HT1080 (cell line): ENCODE results near the gene LAMTOR2. TPM values are rescaled to one million over a fixed set of nuclear protein-coding genes. Genes with fewer than 3 reads are reported as not detected.

Source experiments
- DNase-seq: peaks from one replicate; pipeline ENCODE4 v3.0.0-alpha.2; 2015; ENCODE audit warnings: low read depth
- total RNA-seq: library from RNA; depleted of rRNA; stranded (reverse); fragments of >200 nt; shearing (Covaris generic); gene quantifications from 2 replicates; pipeline ENCODE4 v1.2.3, GENCODE V29; 2014

The LAMTOR2 gene
- total RNA-seq, 1 experiment from 2014 or later = 67.1 TPM

- no peak for DNase-seq
Observed at GRCh38 chr1:156074661-156075060, 20.1 kb downstream of the LAMTOR2 start.

DNA sequence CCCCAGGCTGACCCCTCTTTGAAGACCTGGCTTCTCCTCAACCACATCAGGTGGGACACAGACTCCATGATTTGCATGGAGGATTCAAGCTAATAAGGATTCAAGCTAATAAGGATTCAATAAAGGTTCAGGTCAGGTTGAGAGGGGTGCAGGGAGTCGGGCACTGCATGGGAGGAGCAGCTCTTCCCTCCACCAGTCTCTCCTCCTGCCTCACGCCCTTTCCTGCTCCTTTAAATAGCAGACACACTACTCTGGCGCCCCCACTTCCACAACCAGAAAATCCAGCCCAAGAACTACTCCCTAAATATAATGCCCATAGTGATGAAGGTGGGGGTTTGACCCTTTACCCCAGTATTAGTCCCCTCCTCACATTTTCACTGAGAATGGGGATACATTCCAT lies 20.6 kb downstream of the LAMTOR2 start:
- DNase-seq = no peak

GRCh38 chr1:156075775-156076204 lies 21.2 kb downstream of the LAMTOR2 start:
- DNase-seq = no peak

DNA sequence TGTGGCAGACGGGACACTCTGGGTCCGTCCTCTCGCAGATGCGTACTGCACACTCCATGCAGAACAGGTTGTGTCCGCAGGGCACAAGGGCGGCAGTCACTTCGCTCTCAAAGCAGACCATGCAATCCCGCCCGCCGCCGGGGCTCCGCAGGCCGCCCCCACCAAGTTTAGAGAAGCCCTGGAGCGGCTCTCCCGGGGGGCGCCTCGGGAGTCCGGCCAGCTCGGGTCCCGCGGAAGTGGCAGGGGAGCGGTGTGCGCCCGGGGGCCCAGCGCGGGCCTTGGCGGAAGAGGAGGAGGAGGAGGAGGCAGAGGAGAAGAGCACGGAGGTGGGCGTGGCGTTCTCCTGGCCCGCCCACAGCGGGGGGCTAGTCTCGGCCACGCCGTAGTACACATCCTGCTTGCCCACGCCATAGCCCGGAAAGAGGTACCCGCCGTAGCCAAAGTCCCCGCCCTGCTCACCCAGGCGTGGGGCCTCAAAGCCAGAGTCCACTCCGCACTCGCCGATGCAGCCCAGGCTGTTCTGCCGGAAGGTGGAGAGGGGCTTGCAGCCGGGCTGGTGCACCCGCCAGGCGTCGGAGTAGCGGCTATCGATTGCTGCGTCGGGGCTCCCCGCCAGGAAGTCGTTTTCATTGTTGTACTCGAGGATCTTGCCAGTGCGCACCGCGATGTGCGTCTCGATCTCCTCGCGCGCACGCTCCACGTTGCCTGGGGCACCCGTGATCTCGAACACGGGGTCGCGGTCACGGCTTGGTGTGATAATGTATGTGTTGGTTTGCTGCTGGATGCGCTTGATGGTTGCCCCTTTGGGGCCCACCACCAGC lies 22.2 kb downstream of the LAMTOR2 start:
- DNase-seq = no peak

GRCh38 chr1:156077430-156077760 lies 22.8 kb downstream of the LAMTOR2 start:
- DNase-seq = no peak

DNA sequence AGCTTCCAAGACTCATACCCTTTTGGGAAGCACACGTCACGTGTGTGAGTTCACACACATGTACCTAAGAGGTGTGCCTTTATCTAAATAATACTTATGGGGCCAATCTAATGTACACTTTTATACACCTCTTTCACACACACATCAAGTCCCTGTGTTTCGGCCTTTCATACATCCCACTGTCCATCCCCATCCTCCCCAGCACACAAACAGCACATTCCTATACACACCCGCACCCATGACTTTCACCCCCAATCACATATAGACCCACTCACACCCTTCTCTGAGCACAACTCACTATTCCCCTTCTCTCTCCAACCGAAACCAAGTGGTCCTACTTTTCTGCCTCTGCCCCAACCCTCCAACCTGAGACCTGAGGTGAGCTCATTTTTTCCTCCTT lies 24.1 kb downstream of the LAMTOR2 start:
- no peak for DNase-seq

GRCh38 chr1:156079762-156080161 lies 25.2 kb downstream of the LAMTOR2 start:
- DNase-seq = no peak

GRCh38 chr1:156080241-156080862 lies 25.8 kb downstream of the LAMTOR2 start:
- DNase-seq = no peak

DNA sequence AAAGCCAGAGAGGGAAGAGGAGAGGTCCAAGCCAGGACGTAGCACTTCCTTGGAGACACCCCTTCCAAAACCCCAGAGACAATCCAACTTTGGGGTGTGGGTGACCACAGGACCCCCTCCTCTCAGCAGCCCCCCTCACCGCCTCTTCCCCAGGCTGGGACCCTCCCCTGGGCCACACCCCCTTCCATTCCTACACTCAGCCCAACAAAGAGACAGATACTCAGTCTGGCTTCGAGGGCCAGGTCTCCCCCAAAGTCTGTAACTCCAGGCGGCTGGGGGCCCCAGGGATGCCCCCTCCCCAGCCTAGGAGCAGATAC lies 26.2 kb downstream of the LAMTOR2 start:
- no peak for DNase-seq

DNA sequence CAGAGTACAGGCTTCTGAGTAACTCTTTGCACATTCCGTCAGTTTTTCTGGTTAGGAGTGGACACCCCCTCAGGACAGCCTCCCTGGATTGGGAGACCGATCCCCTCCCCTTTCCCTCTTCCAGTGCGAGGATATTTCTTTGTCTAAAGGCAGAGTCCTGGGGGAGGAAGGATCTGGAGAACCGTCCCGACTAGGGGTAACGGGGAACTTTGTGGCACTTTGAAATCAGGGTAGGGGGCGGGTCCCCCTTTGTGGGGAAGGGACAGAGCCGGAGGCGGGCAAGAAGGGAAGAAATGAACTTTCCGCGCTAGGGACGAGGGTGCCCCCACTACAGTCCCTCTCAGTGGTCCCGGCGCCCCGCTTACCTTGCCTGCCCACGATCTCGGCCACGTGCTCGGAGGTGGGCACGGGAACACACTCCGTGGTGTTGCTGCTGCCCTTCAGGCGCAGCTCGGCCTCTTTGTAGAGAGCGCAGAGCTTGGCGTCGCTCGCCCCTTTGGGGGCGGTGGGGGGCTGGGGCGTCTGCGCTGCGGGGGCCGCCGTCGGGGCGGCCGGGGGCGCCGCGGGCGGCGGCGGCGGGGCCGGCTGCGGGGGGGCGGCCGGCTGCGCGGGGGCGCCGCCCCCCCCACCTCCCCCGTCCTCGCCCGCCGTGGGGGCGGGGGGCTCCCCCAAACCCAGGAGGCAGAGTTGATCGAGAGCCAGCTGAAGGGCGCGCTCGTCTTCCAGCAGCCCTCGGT lies 26.8 kb downstream of the LAMTOR2 start:
- DNase-seq = no peak

DNA sequence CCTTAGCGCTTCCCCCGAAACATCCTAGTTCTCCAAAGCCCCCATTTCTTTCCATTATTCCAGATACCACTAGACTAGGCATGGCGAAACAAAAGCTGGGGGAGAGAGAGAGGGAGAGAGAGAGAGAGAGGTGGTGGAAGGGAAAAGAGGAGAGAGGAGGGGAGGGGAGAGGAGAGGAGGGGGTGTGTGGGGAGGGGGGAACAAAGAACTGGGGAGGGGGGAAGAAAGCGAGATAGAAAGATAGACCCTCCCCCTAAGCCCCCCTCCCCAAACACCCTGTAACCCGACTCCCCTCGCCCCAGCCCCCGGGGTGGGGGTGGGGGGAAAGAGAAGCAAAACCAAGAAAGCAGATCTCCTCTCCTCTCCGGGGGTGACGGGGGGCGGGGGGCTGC lies 27.3 kb downstream of the LAMTOR2 start:
- DNase-seq = no peak

GRCh38 chr1:156082309-156083091 lies 27.9 kb downstream of the LAMTOR2 start, which contains the start of gene MEX3A:
Gene MEX3A, minus strand, starts transcription at chr1:156082465. Its CDS starts 467 bp downstream, at chr1:156081998.
- peak; percentile 70 for DNase-seq

DNA sequence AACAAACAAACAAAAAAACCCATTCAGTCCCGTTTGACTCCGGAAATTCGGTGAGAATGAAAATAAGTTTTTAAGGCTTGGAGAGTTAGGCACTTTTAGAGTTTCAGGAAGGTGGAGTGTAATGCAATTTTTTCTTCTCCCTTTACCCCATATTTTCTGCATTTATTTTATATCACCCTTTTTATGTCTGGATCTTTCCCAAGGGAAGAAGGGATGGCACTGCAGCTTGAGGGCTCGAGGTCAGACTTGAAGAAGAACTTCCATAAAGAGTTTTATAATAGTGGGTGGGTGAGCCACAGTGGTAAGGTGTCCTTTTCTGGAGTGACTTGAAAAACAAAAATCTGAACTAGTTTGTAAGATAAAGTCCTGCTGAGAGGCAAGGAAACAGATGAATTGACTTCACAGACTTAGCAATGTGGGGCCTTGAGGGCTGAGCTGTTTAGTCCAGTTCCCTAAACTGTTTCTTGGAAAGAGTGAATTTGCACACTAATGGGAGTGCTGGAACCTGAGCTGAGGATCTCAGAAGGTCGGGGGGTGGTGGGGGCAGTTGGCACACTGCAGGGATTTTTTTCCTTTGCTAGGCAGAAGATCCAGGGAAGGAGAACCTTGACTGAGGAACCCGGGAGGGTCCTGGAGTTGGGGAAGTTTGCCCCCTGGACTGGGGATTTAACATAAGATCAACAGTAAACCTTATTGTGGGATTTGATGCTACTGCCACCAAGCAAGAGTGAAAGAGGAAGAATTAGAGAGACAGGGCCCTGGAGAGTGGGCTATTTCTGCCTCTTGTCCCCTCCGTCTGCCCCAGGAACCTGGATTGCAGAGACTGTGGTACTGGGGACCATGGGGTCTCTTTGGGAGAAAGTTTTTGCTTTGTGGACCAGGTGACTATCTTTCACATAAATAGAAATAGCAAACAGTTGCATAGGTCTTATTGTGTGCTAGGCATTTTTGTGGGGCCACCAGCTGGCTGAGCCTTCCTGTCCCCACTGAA lies 29.5 kb downstream of the LAMTOR2 start:
- DNase-seq = no peak

- peak; percentile 39 for DNase-seq
Observed at GRCh38 chr1:156086256-156086662, 31.7 kb downstream of the LAMTOR2 start.

GRCh38 chr1:156089704-156090103 lies 35.1 kb downstream of the LAMTOR2 start:
- no peak for DNase-seq

GRCh38 chr1:156090138-156090839 lies 35.7 kb downstream of the LAMTOR2 start:
- no peak for DNase-seq

DNA sequence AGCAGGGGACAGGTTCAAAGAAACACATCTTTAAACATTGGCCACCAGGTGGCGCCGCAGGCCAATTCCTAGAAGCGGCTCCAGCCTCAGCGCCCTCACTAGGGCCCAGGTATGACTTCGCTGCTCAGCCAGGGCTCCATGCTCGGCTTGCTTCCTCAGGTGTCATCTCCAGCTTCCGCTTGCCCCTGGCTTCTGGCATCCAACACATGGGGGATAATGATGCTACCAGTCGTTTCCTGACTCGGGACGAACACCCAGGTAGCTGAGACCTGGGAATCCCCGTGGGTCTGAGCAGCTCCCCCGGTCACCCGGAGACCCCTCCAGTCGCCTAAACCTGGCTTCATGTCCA lies 36.2 kb downstream of the LAMTOR2 start:
- DNase-seq = peak; percentile 76

DNA sequence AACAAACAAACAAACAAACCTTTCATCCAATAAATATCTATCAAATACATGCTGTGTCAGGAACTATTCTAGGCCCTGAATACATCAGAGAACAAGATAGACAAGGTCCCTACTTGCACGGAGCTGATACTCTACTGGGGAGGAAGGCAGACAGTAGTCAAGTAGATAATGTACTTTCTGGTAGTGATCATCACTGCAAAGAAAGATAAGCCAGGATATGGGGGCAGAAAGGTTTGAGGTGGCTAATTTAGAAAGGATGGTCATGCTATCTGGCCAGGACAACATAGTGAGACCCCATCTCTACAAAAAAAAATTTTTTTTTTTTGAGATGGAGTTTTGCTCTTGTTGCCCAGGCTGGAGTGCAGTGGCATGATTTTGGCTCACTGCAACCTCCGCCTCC lies 37.0 kb downstream of the LAMTOR2 start:
- DNase-seq = no peak

- DNase-seq = no peak
Observed at GRCh38 chr1:156095906-156096508, 41.4 kb downstream of the LAMTOR2 start.
